ENCODE measurements around the gene SLC39A11. TPM values are rescaled to one million over a fixed set of nuclear protein-coding genes. Genes with fewer than 3 reads are reported as not detected.
A peak's percentile ranks its signal among the peaks of the same experiment; 100 is the strongest.

SLC39A11 gene
- total and polyA plus RNA-seq, 8 donors, result 5.2 to 62.0 (median 12.9) TPM

- no peaks in the 10 kb centered on the region for H3K27me3 ChIP-seq
- TF ChIP-seq POLR2A (IDR thresholded peaks at IDR 0.05), result no peak
- TF ChIP-seq POLR2AphosphoS5 (IDR thresholded peaks at IDR 0.05), result no peak
- TF ChIP-seq CTCF (IDR thresholded peaks at IDR 0.05), result no peak
- TF ChIP-seq EP300 (IDR thresholded peaks at IDR 0.05), result no peak
- WGBS, 5 donors, result 91 to 97% (median 94%) methylated on average over 7 of the region's 7 CpGs
- H3K4me3 ChIP-seq, result no peak overlapping the region
- H3K27ac ChIP-seq, result no peak overlapping the region
- H3K36me3 ChIP-seq, result no peaks in the 10 kb centered on the region
- DNase-seq, result no peak
- H3K4me1 ChIP-seq, result peaks cover 0 to 5% (median 0%) of the 10 kb centered on the region in 4 donors
- H3K9me3 ChIP-seq, result peaks cover 0 to 16% (median 7%) of the 10 kb centered on the region in 4 donors
- intact Hi-C loops (cut with DNase I; ENCODE audit: low total_unique reads), result no loop called here
Measured at GRCh38 chr17:73015722-73016276, 76.7 kb downstream of the SLC39A11 start.

GRCh38 chr17:73013816-73014663, 78.4 kb downstream of the SLC39A11 start:
- DNase-seq, result no peak
- Histone ChIP-seq H3K27me3 (no peaks in the 10 kb centered on the region), H3K4me1 (peaks cover 0 to 7% (median 0%) of the 10 kb centered on the region in 4 donors), H3K36me3 (no peaks in the 10 kb centered on the region), H3K27ac (no peak overlapping the region), H3K4me3 (no peak overlapping the region), H3K9me3 (peaks cover 0 to 12% (median 5%) of the 10 kb centered on the region in 4 donors)
- intact Hi-C loops (cut with DNase I; ENCODE audit: low total_unique reads), result no loop called here
- TF ChIP-seq CTCF (IDR thresholded peaks at IDR 0.05) (no peak), POLR2AphosphoS5 (IDR thresholded peaks at IDR 0.05) (no peak), EP300 (IDR thresholded peaks at IDR 0.05) (no peak), POLR2A (IDR thresholded peaks at IDR 0.05) (no peak)
- WGBS, 5 donors, result 77 to 87% (median 77%) methylated on average over 14 of the region's 14 CpGs

- TF ChIP-seq POLR2AphosphoS5 (IDR thresholded peaks at IDR 0.05) (no peak), CTCF (IDR thresholded peaks at IDR 0.05) (no peak), EP300 (IDR thresholded peaks at IDR 0.05) (no peak), POLR2A (IDR thresholded peaks at IDR 0.05) (no peak)
- intact Hi-C loops (cut with DNase I; ENCODE audit: low total_unique reads), result no loop called here
- Histone ChIP-seq H3K4me3 (no peak overlapping the region), H3K27me3 (no peaks in the 10 kb centered on the region), H3K4me1 (peaks cover 0 to 7% (median under 1%) of the 10 kb centered on the region in 4 donors), H3K9me3 (peaks cover 0 to 4% (median 2%) of the 10 kb centered on the region in 4 donors), H3K27ac (no peak overlapping the region), H3K36me3 (no peaks in the 10 kb centered on the region)
- no peak for DNase-seq
- WGBS, 5 donors, result 83 to 95% (median 92%) methylated on average over 8 of the region's 8 CpGs
Measured at GRCh38 chr17:73013301-73013700, 79.2 kb downstream of the SLC39A11 start.

- H3K4me3 ChIP-seq, result no peak overlapping the region
- no peaks in the 10 kb centered on the region for H3K36me3 ChIP-seq
- TF ChIP-seq POLR2A (IDR thresholded peaks at IDR 0.05) (no peak), EP300 (IDR thresholded peaks at IDR 0.05) (no peak), CTCF (IDR thresholded peaks at IDR 0.05) (no peak), POLR2AphosphoS5 (IDR thresholded peaks at IDR 0.05) (no peak)
- no peaks in the 10 kb centered on the region for H3K9me3 ChIP-seq
- H3K4me1 ChIP-seq, result peaks cover 0 to 15% (median 6%) of the 10 kb centered on the region in 4 donors
- peak overlapping the region in 1 of 5 donors; percentile 23 for H3K27ac ChIP-seq
- intact Hi-C loops (cut with DNase I; ENCODE audit: low total_unique reads), result no loop called here
- 59 to 73% (median 65%) methylated on average over 8 of the region's 8 CpGs for WGBS, 5 donors
- H3K27me3 ChIP-seq, result no peaks in the 10 kb centered on the region
- peak in 1 of 2 donors; percentile 20 for DNase-seq
Measured at GRCh38 chr17:73011016-73011486, 81.4 kb downstream of the SLC39A11 start.
